HCEC 1CT (cell line): ENCODE measurements around the gene CCDC171.
"Not testable (repeated sequence)": the region's sequence is repeated elsewhere in the genome, so short reads cannot be mapped to it uniquely, and the experiment has no call there.

Source experiments
- DNase-seq: peaks from one replicate; pipeline ENCODE4 v3.0.0-alpha.2; 2017

The CCDC171 gene

GRCh38 chr9:15570769-15571168 is 17.9 kb downstream of the CCDC171 start:
- DNase-seq = no peak

GRCh38 chr9:15572200-15572770 is 19.4 kb downstream of the CCDC171 start:
- DNase-seq = no peak

DNA sequence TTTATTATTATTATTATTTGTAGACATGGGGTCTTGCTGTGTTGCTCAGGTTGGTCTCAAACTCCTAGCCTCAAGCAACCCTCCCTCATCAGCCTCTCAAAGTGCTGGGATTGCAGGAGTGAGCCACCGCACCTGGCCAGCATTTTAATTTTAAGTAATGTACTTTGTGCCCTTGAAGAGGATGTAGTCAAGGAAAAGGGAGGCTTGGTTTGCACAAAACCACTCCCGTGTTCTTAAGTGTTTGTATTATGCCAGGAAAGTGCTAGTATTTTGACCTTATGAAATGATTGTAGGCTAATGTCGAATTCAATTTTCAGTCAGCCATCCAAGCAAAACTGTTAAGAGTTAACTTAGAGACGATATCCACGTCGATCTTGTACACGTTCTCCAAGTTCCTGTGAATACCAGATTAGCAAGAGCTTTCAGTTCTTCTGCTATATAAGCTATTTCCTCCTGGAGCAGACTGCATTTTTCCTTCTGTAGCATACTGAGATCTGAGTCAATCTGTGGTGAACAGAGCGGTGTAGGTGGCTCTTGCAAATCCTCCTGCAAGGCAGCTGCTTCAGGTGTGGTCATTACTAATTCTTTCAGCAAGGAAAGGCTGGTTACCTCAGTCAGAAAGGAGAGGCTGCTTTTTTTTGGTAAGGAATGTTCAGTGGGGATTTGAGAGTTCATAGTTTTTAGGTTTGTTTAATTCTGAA is 23.7 kb downstream of the CCDC171 start:
- DNase-seq = no peak

- no peak for DNase-seq
Measured at GRCh38 chr9:15578714-15579113, 25.9 kb downstream of the CCDC171 start.

- no peak for DNase-seq
Measured at GRCh38 chr9:15584379-15584778, 31.5 kb downstream of the CCDC171 start.

DNA sequence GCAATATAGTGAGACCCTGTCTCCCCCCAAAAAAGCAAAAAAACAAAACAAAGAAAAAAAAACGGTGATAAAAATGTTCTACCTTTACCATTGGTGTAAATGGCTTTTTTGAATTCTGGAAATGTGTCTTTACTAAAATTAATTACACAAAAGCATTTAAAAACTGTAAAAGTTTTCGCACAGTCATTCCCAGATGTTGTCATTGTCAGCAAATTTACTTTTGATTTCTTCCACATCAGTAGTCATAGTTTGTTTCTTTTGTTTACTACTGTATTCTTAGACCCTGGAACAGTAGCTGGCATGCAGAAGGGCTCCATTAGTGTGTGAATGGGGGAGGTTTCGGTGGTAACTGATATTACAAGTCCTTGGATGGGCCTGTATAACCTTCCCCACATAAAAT is 39.5 kb downstream of the CCDC171 start:
- no peak for DNase-seq

DNA sequence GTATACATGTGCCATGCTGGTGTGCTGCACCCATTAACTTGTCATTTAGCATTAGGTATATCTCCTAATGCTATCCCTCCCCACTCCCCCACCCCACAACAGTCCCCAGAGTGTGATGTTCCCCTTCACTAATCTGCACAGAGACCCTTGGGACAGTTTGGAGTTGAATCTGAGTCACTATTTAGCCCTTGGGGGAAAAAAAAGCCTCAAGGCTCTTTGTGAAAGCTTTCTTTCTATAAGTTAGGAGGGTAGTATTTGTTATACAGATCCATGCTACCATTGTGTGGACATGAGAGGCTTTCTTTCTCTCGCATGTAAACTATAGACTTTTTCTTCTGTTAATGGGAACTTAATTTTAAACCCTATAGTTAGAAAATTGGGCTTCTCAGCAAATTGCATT is 40.1 kb downstream of the CCDC171 start:
- DNase-seq = not testable (repeated sequence)

GRCh38 chr9:15600666-15601330 is 48.0 kb downstream of the CCDC171 start:
- DNase-seq = not testable (repeated sequence)

- DNase-seq = peak; percentile 46
Measured at GRCh38 chr9:15606643-15607472, 54.0 kb downstream of the CCDC171 start.

- no peak for DNase-seq
Measured at GRCh38 chr9:15612962-15613361, 60.1 kb downstream of the CCDC171 start.

- no peak for DNase-seq
Measured at GRCh38 chr9:15617782-15618181, 64.9 kb downstream of the CCDC171 start.

- no peak for DNase-seq
Measured at GRCh38 chr9:15618540-15619331, 65.9 kb downstream of the CCDC171 start.

- DNase-seq = peak; percentile 21
Measured at GRCh38 chr9:15622318-15622971, 69.6 kb downstream of the CCDC171 start.

DNA sequence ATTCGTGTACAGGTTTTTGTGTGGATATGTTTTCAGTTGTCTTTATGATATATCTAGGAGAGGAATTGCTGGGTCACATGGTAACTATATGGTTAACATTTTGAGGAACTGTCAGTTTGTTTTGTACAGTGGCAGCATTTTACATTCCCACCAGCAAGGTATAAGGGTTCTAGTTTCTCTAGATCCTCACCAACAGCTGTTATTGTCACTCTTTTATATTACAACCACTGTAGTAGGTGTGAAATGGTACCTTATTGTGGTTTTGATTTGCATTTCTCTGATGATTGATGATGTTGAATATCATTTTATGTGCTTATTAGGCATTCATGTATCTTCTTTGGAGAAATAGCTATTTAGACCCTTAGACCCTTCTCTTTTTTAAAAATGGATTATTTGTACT is 82.9 kb downstream of the CCDC171 start:
- DNase-seq = no peak

- DNase-seq = no peak
Measured at GRCh38 chr9:15640121-15640520, 87.3 kb downstream of the CCDC171 start.

- no peak for DNase-seq
Measured at GRCh38 chr9:15641291-15641690, 88.4 kb downstream of the CCDC171 start.

DNA sequence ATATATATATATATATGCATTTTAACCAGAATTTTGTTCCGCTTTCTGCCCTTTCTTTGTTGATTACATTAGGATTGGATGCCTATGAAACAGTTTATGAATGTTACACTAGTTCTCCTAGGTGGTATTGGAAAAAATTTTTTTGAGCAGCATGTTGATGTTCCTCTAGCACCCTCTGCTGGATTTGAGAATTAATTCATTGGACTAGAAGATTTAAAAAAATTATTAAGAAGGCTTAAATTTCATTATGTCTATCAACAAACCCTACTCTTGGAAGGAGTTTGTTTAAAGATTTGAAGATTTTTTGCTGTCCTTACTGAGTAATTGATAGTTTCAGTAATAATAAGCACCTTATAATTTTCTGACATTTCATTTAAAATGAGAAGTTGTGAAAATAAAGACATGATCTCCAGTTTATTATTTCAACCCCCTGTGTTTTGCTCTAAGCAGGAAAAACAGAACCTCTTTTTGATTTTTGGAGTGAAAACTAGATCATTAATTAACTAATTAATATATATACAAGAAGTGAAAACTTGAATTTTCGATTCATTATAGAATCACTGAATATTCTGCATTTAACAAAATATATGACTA is 89.6 kb downstream of the CCDC171 start:
- peak; percentile 43 for DNase-seq

DNA sequence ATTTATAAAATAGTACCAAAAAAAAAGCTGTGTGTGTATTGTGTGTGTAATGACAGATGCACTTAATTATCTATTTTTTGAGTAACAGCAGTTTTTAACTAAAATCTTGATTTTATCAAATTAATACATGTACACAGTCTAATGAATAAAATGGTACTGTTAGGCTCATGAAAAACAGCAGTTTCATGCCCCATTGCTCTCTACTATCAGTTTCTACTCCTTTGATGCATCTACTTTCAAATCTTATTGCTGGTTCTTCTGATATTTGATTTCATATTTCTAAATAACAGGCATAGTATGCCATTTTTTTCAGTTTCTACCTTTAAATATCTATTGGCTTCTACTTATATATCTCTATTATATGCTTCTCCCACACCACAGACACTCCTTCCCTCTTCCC is 117.4 kb downstream of the CCDC171 start:
- DNase-seq = no peak

DNA sequence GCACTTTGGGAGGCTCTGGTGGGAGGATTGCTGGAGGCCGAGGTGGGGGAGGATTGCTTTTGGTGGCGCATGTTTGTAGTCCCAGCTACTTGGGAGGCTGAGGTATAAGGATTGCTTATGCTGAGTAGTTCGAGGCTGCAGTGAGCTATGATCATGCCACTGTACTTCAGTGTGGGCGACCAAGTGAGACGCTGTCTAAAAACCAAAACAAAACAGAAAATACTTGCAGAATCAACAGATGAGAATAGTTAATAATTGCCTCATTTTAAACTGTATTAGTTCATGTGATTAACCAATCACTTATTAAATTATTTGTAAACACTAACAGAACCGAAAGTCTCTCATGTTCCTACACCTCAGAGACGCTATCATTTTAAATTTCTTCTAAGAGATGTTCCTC is 118.1 kb downstream of the CCDC171 start:
- DNase-seq = no peak

- no peak for DNase-seq
Measured at GRCh38 chr9:15693701-15694100, 140.9 kb downstream of the CCDC171 start.

GRCh38 chr9:15696979-15697378 is 144.1 kb downstream of the CCDC171 start:
- DNase-seq = peak; percentile 23

DNA sequence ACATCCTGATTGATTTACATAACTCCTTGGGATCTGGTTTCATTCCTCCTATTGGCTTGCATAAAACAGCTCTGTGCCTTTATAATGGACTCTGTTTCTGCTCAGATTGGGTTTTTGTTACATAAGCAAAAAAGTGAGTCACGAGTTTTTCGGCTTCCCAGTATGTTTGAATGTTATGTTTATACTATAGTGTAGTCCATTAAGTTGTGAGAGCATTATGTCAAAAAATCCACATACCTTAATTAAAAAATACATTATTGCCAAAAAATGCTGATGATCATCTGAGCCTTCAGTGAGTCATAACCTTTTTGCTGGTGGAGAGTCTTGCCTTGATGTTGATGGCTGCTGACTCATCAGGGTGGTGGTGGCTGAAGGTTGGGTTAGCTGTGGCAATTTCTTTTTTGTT is 144.6 kb downstream of the CCDC171 start:
- peak; percentile 86 for DNase-seq
